Uterus (tissue), 2 donors: ENCODE results near the gene OR6C75.
"Not testable (repeated sequence)": the region's sequence is repeated elsewhere in the genome, so short reads cannot be mapped to it uniquely, and the experiment has no call there.

Experiments used
- POLR2A ChIP-seq, 2 donors: fragments of 450-650 bp; IDR thresholded peaks; one replicate each; pipeline ENCODE4 v1.6.1; 2016; ENCODE audit warnings: antibody characterized with exemption in 2 of 2, mild to moderate bottlenecking in 1 of 2, moderate library complexity in 1 of 2
- TF ChIP-seq, protein P1 (sequence below), 4 experiments: fragments of 200-600 bp in 2 of 4; fragments of 450-650 bp in 2 of 4; sonication (generic) in 2 of 4; IDR thresholded peaks; one replicate each; pipeline ENCODE4 v1.5.1; 2016 to 2019; ENCODE audit warnings: antibody characterized with exemption in 4 of 4, mild to moderate bottlenecking in 2 of 4, moderate library complexity in 1 of 4

DNA sequence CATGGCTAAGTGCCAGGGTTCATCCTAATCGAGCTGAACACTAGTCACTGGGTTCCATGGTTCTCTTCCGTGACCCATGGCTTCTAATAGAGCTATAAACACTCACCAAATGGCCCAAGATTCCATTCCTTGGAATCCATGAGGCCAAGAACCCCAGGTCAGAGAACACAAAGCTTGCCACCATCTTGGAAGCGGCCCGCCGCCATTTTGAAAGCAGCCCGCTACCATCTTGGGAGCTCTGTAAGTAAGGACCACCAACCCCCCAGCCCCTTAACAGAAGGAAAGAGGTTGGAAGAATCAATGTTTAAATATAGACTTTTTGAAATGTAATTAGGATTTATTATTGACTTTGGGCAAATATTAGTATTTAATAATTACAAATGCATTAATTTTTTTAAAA, 37.0 kb upstream of the OR6C75 start:
- TF ChIP-seq, protein P1, sequence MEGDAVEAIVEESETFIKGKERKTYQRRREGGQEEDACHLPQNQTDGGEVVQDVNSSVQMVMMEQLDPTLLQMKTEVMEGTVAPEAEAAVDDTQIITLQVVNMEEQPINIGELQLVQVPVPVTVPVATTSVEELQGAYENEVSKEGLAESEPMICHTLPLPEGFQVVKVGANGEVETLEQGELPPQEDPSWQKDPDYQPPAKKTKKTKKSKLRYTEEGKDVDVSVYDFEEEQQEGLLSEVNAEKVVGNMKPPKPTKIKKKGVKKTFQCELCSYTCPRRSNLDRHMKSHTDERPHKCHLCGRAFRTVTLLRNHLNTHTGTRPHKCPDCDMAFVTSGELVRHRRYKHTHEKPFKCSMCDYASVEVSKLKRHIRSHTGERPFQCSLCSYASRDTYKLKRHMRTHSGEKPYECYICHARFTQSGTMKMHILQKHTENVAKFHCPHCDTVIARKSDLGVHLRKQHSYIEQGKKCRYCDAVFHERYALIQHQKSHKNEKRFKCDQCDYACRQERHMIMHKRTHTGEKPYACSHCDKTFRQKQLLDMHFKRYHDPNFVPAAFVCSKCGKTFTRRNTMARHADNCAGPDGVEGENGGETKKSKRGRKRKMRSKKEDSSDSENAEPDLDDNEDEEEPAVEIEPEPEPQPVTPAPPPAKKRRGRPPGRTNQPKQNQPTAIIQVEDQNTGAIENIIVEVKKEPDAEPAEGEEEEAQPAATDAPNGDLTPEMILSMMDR (IDR thresholded peaks at IDR 0.05): not testable (repeated sequence)
- TF ChIP-seq POLR2A (IDR thresholded peaks at IDR 0.05): not testable (repeated sequence)
